GM12878 (cell line): ENCODE measurements around the gene PTPN12. TPM values are rescaled to one million over a fixed set of nuclear protein-coding genes. Genes with fewer than 3 reads are reported as not detected.

ENCODE experiments used
- ATAC-seq: fragments of 200-7000 bp; cut with Tn5 transposase; 3 replicates; pipeline ENCODE4 v1.9.1; 2020; ENCODE audit warnings: mild to moderate bottlenecking, moderate library complexity
- BruUV-seq: library from RNA; stranded (reverse); fragments of 400-500 nt; replicated peaks from 2 replicates; lab custom pipeline; 2021; lab: Mats Ljungman, UMichigan
- CTCF ChIA-PET: fragments of 300-600 bp; sonication (Branson Sonifier 250); formaldehyde crosslinking; extraction: SDS; loops from one replicate; lab custom pipeline; 2021; ENCODE audit warnings: inconsistent platforms; lab: Yijun Ruan, JAX
- POLR2A ChIA-PET: fragments of 350-600 bp; formaldehyde crosslinking; extraction: SDS; loops from one replicate; lab custom pipeline; 2021; ENCODE audit warnings: inconsistent platforms; lab: Charles Lee
- RAD21 ChIA-PET: fragments of 300-600 bp; sonication (Branson Sonifier 250); formaldehyde crosslinking; loops from one replicate; lab custom pipeline; 2023; ENCODE audit warnings: antibody characterized with exemption; ENCODE audit not compliant: unreplicated experiment; lab: Charles Lee
- SMC1A ChIA-PET: fragments of 300-600 bp; sonication (Branson Sonifier 250); formaldehyde crosslinking; loops from one replicate; lab custom pipeline; 2023; ENCODE audit not compliant: unreplicated experiment, uncharacterized antibody; lab: Charles Lee
- DNase-seq: peaks from one replicate; pipeline ENCODE4 v3.0.0-alpha.2; 2011; ENCODE audit warnings: low read depth, low spot score
- FAIRE-seq: peaks from 3 replicates; lab custom pipeline; 2011; peaks lifted over from hg19 to GRCh38; lab: Jason Lieb, UNC
- H2AFZ ChIP-seq: 2 replicates; pipeline ENCODE4 v1.6.0; 2011; ENCODE audit warnings: low read depth, low read length, control low read depth; ENCODE audit not compliant: control insufficient read depth
- H3K27ac ChIP-seq: 2 replicates; pipeline ENCODE4 v1.5.1; 2011; ENCODE audit warnings: control low read depth; ENCODE audit not compliant: control insufficient read depth, insufficient read depth
- H3K27me3 ChIP-seq, 2 experiments: replicated peaks in 1 of 2; 2 replicates each; pipeline versions ENCODE4 v1.6.0 to v1.6.1; 2011; ENCODE audit warnings: low read length in 1 of 2; ENCODE audit not compliant: control insufficient read depth in 2 of 2, insufficient read depth in 2 of 2
- H3K36me3 ChIP-seq, 2 experiments: 2 replicates each; pipeline ENCODE4 v1.5.1; 2011; ENCODE audit warnings: low read length in 1 of 2; ENCODE audit not compliant: control insufficient read depth in 2 of 2, insufficient read depth in 2 of 2
- H3K4me1 ChIP-seq: 2 replicates; pipeline ENCODE4 v1.6.1; 2011; ENCODE audit warnings: mild to moderate bottlenecking, low read length, moderate library complexity, mixed read lengths; ENCODE audit not compliant: control insufficient read depth, insufficient read depth
- H3K4me2 ChIP-seq: 2 replicates; pipeline ENCODE4 v1.6.0; 2011; ENCODE audit warnings: control low read depth; ENCODE audit not compliant: control insufficient read depth, insufficient read depth
- H3K4me3 ChIP-seq: fragments of 200-600 bp; sonication (generic); 2 replicates; pipeline ENCODE4 v1.5.1; 2016
- H3K79me2 ChIP-seq: 2 replicates; pipeline ENCODE4 v1.6.0; 2011; ENCODE audit warnings: low read length; ENCODE audit not compliant: control insufficient read depth, insufficient read depth
- H3K9ac ChIP-seq: 2 replicates; pipeline ENCODE4 v1.8.0; 2011; ENCODE audit warnings: low read length, control low read depth, mixed read lengths; ENCODE audit not compliant: control insufficient read depth, insufficient read depth
- H3K9me3 ChIP-seq: replicated peaks from 3 replicates; pipeline ENCODE4 v1.5.1; 2011; ENCODE audit warnings: mild to moderate bottlenecking, low read length; ENCODE audit not compliant: control insufficient read depth, insufficient read depth
- H4K20me1 ChIP-seq: 2 replicates; pipeline ENCODE4 v1.6.0; 2011; ENCODE audit not compliant: control insufficient read depth, insufficient read depth
- BHLHE40 ChIP-seq, 2 experiments: fragments of 450-650 bp in 1 of 2; IDR thresholded peaks; 2 replicates each; pipeline ENCODE4 v1.6.1; 2011 to 2017; ENCODE audit warnings: low read depth in 2 of 2, borderline replicate concordance in 1 of 2, improper control_type of control experiment in 1 of 2, low read length in 1 of 2, mild to moderate bottlenecking in 1 of 2
- BMI1 ChIP-seq: fragments of 450-650 bp; IDR thresholded peaks from 2 replicates; pipeline ENCODE4 v1.6.1; 2016; ENCODE audit warnings: mild to moderate bottlenecking, moderate library complexity, borderline replicate concordance
- CBFB ChIP-seq: IDR thresholded peaks from 2 replicates; pipeline ENCODE4 v1.6.1; 2016; ENCODE audit warnings: antibody characterized with exemption, low read depth
- EED ChIP-seq: sonication (generic); IDR thresholded peaks from 2 replicates; pipeline ENCODE4 v1.6.1; 2016; ENCODE audit warnings: antibody characterized with exemption, low read depth
- EGR1 ChIP-seq, 2 experiments: IDR thresholded peaks; 1 replicate in 1 of 2; 2 replicates in 1 of 2; pipeline ENCODE4 v1.6.1; 2011 to 2012; ENCODE audit warnings: low read depth in 2 of 2, low read length in 2 of 2, borderline replicate concordance in 1 of 2, mild to moderate bottlenecking in 1 of 2, moderate library complexity in 1 of 2
- IRF5 ChIP-seq: fragments of 450-650 bp; IDR thresholded peaks from 2 replicates; pipeline ENCODE4 v1.6.1; 2017; ENCODE audit warnings: borderline replicate concordance
- MEF2B ChIP-seq: fragments of 450-650 bp; IDR thresholded peaks from 2 replicates; pipeline ENCODE4 v1.6.1; 2018; ENCODE audit warnings: mild to moderate bottlenecking, moderate library complexity; ENCODE audit not compliant: partially characterized antibody, poor library complexity, severe bottlenecking
- NFIC ChIP-seq: IDR thresholded peaks from 2 replicates; pipeline ENCODE4 v1.6.1; 2012; ENCODE audit warnings: low read depth, mild to moderate bottlenecking, inconsistent platforms, low read length, moderate library complexity
- SMAD5 ChIP-seq: IDR thresholded peaks from 2 replicates; pipeline ENCODE4 v1.6.1; 2016; ENCODE audit warnings: antibody characterized with exemption, low read depth
- STAT3 ChIP-seq: IDR thresholded peaks from 2 replicates; pipeline ENCODE4 v1.6.1; 2011; ENCODE audit warnings: low read depth, low read length, improper control_type of control experiment
- TAF1 ChIP-seq: IDR thresholded peaks from 2 replicates; pipeline ENCODE4 v1.6.1; 2011; ENCODE audit warnings: mild to moderate bottlenecking, low read depth, low read length, borderline replicate concordance
- in situ Hi-C: fragments of 300-500 bp; cut with MboI; formaldehyde crosslinking; loops from 9 replicates; pipeline ENCODE4 v1.14.3; 2018; ENCODE audit warnings: mixed read lengths
- intact Hi-C: fragments of 100-400 bp; cut with micrococcal nuclease; formaldehyde crosslinking; loops from one replicate; pipeline ENCODE4 v1.14.2; 2022; ENCODE audit not compliant: unreplicated experiment
- polyA plus RNA-seq, 11 experiments: library from polyadenylated mRNA; depleted of rRNA in 4 of 11; unstranded in 6 of 11; stranded (reverse) in 5 of 11; fragments of >200 nt; fragmentation: Nextera tagmentation in 4 of 11; fragmentation: Illumina TruSeq in 1 of 11; extraction: Ambion mirVana in 4 of 11; extraction: Trizol in 1 of 11; gene quantifications; 1 replicate in 1 of 11; 2 replicates in 10 of 11; pipeline versions ENCODE4 v1.2.1 to v1.2.3, GENCODE V29; 2011 to 2016; ENCODE audit warnings: inconsistent platforms in 2 of 11, missing spikeins in 2 of 11, low read depth in 1 of 11
- total RNA-seq, 4 experiments: library from RNA; depleted of rRNA in 3 of 4; stranded (reverse); fragments of >200 nt in 3 of 4; fragmentation: Illumina TruSeq in 1 of 4; extraction: Trizol in 1 of 4; gene quantifications; 2 replicates each; pipeline versions ENCODE4 v1.2.1 to v1.2.3, GENCODE V29; 2013 to 2021

PTPN12 gene
- total and polyA plus RNA-seq, 10 of the 15 experiments (the other 5 are each of a cell fraction or from before 2014, with no cell fraction given) = 6.6 to 52.9 (median 17.4) TPM

- H3K79me2 ChIP-seq = no peaks in the 10 kb centered on the region
- no peak for FAIRE-seq
- H3K4me1 ChIP-seq = no peaks in the 10 kb centered on the region
- ATAC-seq = no peak
- intact Hi-C loops = no loop called here
- no peak overlapping the region for H2AFZ ChIP-seq
- BruUV-seq = no TSS peak
- CTCF ChIA-PET = no interaction called here
- H3K9ac ChIP-seq = no peak overlapping the region
- no peaks in the 10 kb centered on the region for H3K9me3 ChIP-seq
- no peaks in the 10 kb centered on the region for H4K20me1 ChIP-seq
- no peak overlapping the region for H3K4me3 ChIP-seq
- TF ChIP-seq BMI1 (no peak), CBFB (no peak), STAT3 (no peak), MEF2B (no peak), SMAD5 (no peak), TAF1 (no peak), IRF5 (no peak), EGR1 (IDR thresholded peaks at IDR 0.05; ENCODE audit: borderline replicate concordance in 1 of 2, low read depth in 2 of 2, low read length in 2 of 2) (no peak), NFIC (no peak), BHLHE40 (IDR thresholded peaks at IDR 0.05; ENCODE audit: borderline replicate concordance in 1 of 2, low read depth in 2 of 2, low read length in 1 of 2) (no peak), EED (no peak)
- POLR2A ChIA-PET = no interaction called here
- H3K27ac ChIP-seq = no peak overlapping the region
- DNase-seq = no peak
- RAD21 ChIA-PET = no interaction called here
- H3K4me2 ChIP-seq = no peak overlapping the region
- H3K27me3 ChIP-seq = no peaks in the 10 kb centered on the region
- no peaks in the 10 kb centered on the region; a peak in 1 of 4 replicates for H3K36me3 ChIP-seq
- SMC1A ChIA-PET = interaction anchor here (1.0 kb wide), 1 partner anchor 57 kb away, joined by 3 read pairs; no protein-coding TSS in a partner anchor
- in situ Hi-C loops = no loop called here
Observed at GRCh38 chr7:77606562-77606961, 69.5 kb downstream of the PTPN12 start.
